Measurements from ENCODE around the gene EXD2.
"Not testable (repeated sequence)": the region's sequence is repeated elsewhere in the genome, so short reads cannot be mapped to it uniquely, and the experiment has no call there.

The EXD2 gene

DNA sequence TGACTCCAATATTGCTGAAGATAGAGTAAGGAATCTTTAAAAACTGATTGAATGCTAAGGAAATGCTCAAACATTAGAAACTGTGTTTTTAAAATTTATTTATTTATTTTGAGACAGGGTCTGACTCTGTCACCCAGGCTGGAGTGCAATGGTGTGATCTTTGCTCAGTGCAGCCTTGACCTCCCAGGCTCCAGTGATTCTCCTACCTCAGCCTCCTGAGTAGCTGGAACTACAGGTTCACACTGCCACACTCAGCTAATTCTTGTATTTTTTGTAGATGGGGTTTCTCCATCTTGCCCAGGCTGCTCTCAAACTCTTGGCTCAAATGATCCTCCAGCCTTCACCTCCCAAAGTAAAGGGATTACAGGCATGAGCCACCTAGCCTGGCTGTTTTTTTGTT lies 35.1 kb upstream of the EXD2 start:
- no peak for DNase-seq (ENCODE audit: low read depth, low spot score)
- H3K4me3 ChIP-seq (ENCODE audit: low read depth, low read length), result no peak overlapping the region
- no peak for TF ChIP-seq CTCF (IDR thresholded peaks at IDR 0.05; ENCODE audit: insufficient read depth, low read length, missing control alignments)
- POLR2A ChIA-PET, result no interaction called here
- CTCF ChIA-PET, result interaction anchor here (0.8 kb wide), 1 partner anchor 27 kb away, joined by 4 read pairs; no protein-coding TSS in a partner anchor

DNA sequence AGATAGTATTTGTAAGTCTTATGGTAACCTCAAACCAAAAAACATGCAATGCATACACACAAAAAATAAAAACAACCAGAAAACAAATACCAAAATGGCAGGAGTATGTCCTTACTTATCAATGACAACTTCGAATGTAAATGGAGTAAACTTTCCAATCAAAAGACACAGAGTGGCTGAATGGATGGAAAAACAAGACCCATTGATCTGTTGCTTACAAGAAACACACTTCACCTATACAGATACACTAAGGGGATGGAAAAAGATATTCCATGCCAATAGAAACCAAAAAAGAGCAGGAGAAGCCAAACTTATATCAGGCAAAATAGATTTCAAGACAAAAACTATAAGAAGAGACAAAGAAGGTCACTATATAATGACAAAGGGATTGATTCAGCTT lies 29.7 kb upstream of the EXD2 start:
- DNase-seq (ENCODE audit: low read depth, low spot score), result no peak
- no peak overlapping the region for H3K4me3 ChIP-seq (ENCODE audit: low read depth, low read length)
- no peak for TF ChIP-seq CTCF (IDR thresholded peaks at IDR 0.05; ENCODE audit: insufficient read depth, low read length, missing control alignments)
- POLR2A ChIA-PET, result no interaction called here
- CTCF ChIA-PET, result no interaction called here

DNA sequence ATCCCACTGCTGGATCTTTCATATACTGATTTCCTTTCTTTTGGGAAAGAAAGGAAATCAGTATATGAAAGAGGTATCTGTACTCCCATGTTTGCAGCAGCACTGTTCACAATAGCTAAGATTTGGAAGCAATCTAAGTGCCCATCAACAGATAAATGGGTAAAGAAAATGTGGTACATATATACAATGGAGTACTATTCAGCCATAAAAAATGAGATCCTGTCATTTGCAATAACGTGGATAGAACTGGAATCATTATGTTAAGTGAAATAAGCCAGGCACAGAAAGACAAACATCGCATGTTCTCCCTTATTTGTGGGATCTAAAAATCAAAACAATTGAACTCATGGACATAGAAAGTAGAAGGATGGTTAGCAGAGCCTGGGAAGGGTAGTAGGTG lies 25.5 kb upstream of the EXD2 start:
- DNase-seq (ENCODE audit: low read depth, low spot score); POLR2A ChIA-PET; H3K4me3 ChIP-seq (ENCODE audit: low read depth, low read length): not testable (repeated sequence)
- CTCF ChIA-PET, result interaction anchor here (1.0 kb wide), 1 partner anchor 12 kb away, joined by 3 read pairs; no protein-coding TSS in a partner anchor

DNA sequence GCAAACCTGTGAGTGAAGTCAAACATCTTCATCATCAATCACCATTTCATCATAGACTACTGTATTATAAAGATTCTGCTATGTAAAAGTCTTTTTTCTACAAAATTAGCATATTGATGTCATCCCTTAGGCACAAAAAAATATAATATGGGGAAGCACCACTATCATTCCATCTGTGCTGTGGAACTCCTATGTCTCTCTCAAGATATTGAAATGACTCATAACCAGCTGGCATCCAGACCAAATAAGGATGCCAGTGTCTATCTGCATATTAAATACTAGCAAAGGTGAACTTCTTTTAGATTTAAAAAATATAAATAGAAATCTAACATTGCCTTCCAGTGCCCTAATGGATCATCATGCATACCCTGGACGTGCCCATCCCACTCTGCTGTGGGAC lies 20.5 kb upstream of the EXD2 start:
- POLR2A ChIA-PET, result no interaction called here
- CTCF ChIA-PET, result interaction anchor here (1.7 kb wide), 1 partner anchor 13 kb away, joined by 6 read pairs; no protein-coding TSS in a partner anchor
- TF ChIP-seq CTCF (IDR thresholded peaks at IDR 0.05; ENCODE audit: insufficient read depth, low read length, missing control alignments), result no peak
- no peak for DNase-seq (ENCODE audit: low read depth, low spot score)
- H3K4me3 ChIP-seq (ENCODE audit: low read depth, low read length), result no peak overlapping the region

- DNase-seq (ENCODE audit: low read depth, low spot score), result no peak
- ChIA-PET POLR2A (no interaction called here), CTCF (interaction anchor here (1.7 kb wide), 1 partner anchor 14 kb away, joined by 6 read pairs; no protein-coding TSS in a partner anchor)
- no peak for TF ChIP-seq CTCF (IDR thresholded peaks at IDR 0.05; ENCODE audit: insufficient read depth, low read length, missing control alignments)
- H3K4me3 ChIP-seq (ENCODE audit: low read depth, low read length), result no peak overlapping the region
These were observed 19.7 kb upstream of the EXD2 start for GRCh38 chr14:69171569-69171968.

DNA sequence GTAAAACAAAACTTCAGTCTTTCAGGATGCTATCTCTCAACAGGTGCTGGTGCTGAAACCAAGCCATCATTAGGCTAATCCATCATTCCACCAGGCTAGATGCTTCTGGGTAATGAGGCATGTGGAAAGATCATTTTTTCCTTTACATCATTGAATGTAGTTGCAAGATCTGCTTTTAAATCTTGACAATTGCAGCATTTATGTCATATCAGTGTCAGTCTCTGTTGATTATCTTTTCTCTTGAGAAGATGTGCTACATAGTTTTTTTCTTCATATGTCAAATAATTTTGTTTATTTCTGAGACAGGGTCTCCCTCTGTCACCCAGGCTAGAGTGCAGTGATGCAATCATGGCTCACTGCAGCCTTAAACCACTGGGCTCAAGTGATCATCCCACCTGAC lies 16.2 kb upstream of the EXD2 start:
- no peak overlapping the region for H3K4me3 ChIP-seq (ENCODE audit: low read depth, low read length)
- no peak for TF ChIP-seq CTCF (IDR thresholded peaks at IDR 0.05; ENCODE audit: insufficient read depth, low read length, missing control alignments)
- ChIA-PET POLR2A (no interaction called here), CTCF (no interaction called here)
- no peak for DNase-seq (ENCODE audit: low read depth, low spot score)

DNA sequence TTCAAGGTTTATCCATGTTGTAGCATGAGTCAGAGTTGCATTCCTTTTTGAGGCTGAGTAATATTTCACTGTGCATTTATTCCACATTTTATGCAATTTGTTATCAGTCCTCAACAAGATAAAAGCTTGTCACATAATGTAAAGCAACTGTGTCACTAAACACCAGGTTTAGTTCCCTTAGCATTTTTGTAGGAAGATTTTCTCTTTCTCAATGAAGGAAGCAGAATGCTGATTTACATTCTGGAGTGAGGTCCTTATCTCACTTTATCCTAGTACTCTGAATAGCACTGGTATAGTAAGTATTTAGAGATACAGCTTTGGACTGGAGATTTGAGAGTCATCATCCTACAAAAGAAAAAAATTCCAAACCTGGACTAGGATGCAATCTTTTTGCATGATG lies 9.8 kb upstream of the EXD2 start:
- TF ChIP-seq CTCF (IDR thresholded peaks at IDR 0.05; ENCODE audit: insufficient read depth, low read length, missing control alignments), result no peak
- no peak for DNase-seq (ENCODE audit: low read depth, low spot score)
- POLR2A ChIA-PET, result no interaction called here
- H3K4me3 ChIP-seq (ENCODE audit: low read depth, low read length), result no peak overlapping the region
- CTCF ChIA-PET, result interaction anchor here (0.6 to 0.7 kb wide), 3 partner anchors 14 to 215 kb away, joined by 3 to 4 read pairs (median 3); no protein-coding TSS in a partner anchor

GRCh38 chr14:69182580-69182979 lies 8.7 kb upstream of the EXD2 start:
- CTCF ChIA-PET; POLR2A ChIA-PET; H3K4me3 ChIP-seq (ENCODE audit: low read depth, low read length); DNase-seq (ENCODE audit: low read depth, low spot score): not testable (repeated sequence)

All from AG04449 (cell line).